Vagina (tissue), 2 donors: ENCODE results near the gene ASTN2.

ENCODE experiments used
- CTCF ChIP-seq, 3 experiments: fragments of 450-650 bp in 2 of 3; fragments of 200-600 bp in 1 of 3; sonication (generic) in 1 of 3; IDR thresholded peaks; one replicate each; pipeline ENCODE4 v1.5.1; 2017 to 2019; ENCODE audit warnings: antibody characterized with exemption in 3 of 3, mild to moderate bottlenecking in 2 of 3, moderate library complexity in 2 of 3
- POLR2A ChIP-seq, 2 donors: fragments of 450-650 bp; IDR thresholded peaks; one replicate each; pipeline ENCODE4 v1.6.1; 2017; ENCODE audit warnings: antibody characterized with exemption in 2 of 2, mild to moderate bottlenecking in 2 of 2, moderate library complexity in 2 of 2
- POLR2AphosphoS5 ChIP-seq, 2 donors: sonication (generic); formaldehyde crosslinking; IDR thresholded peaks; one replicate each; pipeline ENCODE4 v1.9.0; 2017; ENCODE audit warnings: antibody characterized with exemption in 2 of 2, mild to moderate bottlenecking in 2 of 2, low read depth in 1 of 2; ENCODE audit not compliant: insufficient read depth in 1 of 2

DNA sequence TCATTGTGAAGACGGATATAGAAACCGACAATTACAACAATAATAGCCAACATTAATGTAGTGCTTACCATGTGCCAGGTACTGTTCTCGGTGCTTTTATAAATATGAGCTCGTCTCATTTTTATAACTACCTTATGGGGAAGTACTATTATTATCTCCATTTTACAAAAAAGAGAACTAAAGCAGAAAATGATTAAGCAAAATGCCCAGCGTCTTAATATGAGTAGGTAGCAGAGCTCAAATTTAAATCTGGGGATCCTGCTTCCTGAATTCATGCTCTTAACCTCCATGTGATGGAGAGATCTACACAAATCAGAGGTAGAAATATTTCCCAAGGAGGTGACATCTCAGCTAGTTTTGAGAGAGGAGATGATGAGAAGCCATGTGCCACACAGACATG is 470.9 kb downstream of the ASTN2 start:
- TF ChIP-seq CTCF (IDR thresholded peaks at IDR 0.05): no peak
- no peak for TF ChIP-seq POLR2A (IDR thresholded peaks at IDR 0.05)
- no peak for TF ChIP-seq POLR2AphosphoS5 (IDR thresholded peaks at IDR 0.05; ENCODE audit: insufficient read depth in 1 of 2, low read depth in 1 of 2)
